Ascending aorta (tissue), 2 donors: ENCODE data around the gene RCN1. TPM values are rescaled to one million over a fixed set of nuclear protein-coding genes. Genes with fewer than 3 reads are reported as not detected.

Experiments
- DNase-seq, 2 donors: peaks; one replicate each; pipeline ENCODE4 v3.0.0-alpha.2; 2019; ENCODE audit warnings: low spot score in 2 of 2
- H3K27ac ChIP-seq, 2 donors: fragments of 200-600 bp; sonication (generic); one replicate each; pipeline ENCODE4 v1.5.1; 2016 to 2017; ENCODE audit warnings: mild to moderate bottlenecking in 1 of 2
- H3K27me3 ChIP-seq: fragments of 200-600 bp; sonication (generic); one replicate; pipeline ENCODE4 v1.5.1; 2017
- H3K36me3 ChIP-seq, 2 donors: fragments of 200-600 bp; sonication (generic); one replicate each; pipeline ENCODE4 v1.5.1; 2016
- H3K4me1 ChIP-seq, 2 donors: fragments of 200-600 bp; sonication (generic); one replicate each; pipeline ENCODE4 v1.5.1; 2016 to 2017; ENCODE audit warnings: mild to moderate bottlenecking in 1 of 2
- H3K4me3 ChIP-seq, 2 donors: fragments of 200-600 bp; sonication (generic); one replicate each; pipeline ENCODE4 v1.5.1; 2016 to 2017; ENCODE audit warnings: mild to moderate bottlenecking in 1 of 2
- H3K9me3 ChIP-seq, 2 donors: fragments of 200-600 bp; sonication (generic); one replicate each; pipeline ENCODE4 v1.5.1; 2016
- intact Hi-C: fragments of 100-400 bp; cut with DNase I; formaldehyde crosslinking; loops from one replicate; pipeline ENCODE4 v1.15.1; 2023
- total RNA-seq: library from RNA; depleted of rRNA; stranded (reverse); fragments of >200 nt; gene quantifications from one replicate; pipeline ENCODE4 v1.1.0, GENCODE V29; 2016
- TF ChIP-seq, protein P1 (sequence below), 3 experiments: fragments of 200-600 bp in 2 of 3; fragments of 450-650 bp in 1 of 3; sonication (generic) in 2 of 3; IDR thresholded peaks; one replicate each; pipeline ENCODE4 v1.5.1; 2016 to 2019; ENCODE audit warnings: antibody characterized with exemption in 3 of 3, mild to moderate bottlenecking in 1 of 3, moderate library complexity in 1 of 3

RCN1 gene
- total RNA-seq, 1 donor from 2014 or later: 85.0 TPM

DNA sequence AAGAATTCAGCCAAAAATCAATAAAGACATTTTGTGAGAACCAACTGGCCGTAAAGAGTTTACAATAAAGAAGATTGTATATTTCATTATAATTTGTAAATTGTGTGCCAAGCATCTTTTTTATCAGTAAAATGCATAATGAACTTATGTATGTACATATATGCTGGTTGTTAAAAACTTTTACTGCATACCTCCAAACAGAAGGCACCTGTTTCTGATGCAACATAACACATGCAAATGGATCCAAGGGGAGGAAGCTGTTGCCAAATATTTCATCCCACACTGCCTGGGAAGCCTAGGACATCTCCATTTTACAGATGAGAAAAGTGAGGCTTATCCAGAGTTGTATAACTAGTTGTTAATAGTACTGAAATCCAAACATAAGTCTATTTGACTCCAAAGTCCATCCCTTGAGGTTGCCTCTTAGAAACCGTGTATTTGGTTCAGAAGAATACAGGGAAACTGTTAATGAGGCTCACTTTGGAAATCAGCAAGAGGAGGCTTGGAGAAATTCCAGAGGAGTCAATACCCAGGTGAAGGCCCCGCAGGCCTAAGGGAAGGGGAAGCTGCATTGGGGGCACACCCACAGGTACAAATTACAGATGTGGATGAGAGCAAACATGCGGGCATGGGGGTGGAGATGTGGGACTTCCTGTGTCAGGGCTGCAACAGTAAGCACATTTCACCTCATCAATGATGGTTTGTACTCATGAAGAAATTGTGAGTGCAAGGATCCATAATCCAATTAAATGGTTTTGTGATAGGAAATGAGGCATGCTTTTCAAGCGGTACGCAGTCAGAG lies 51.1 kb downstream of the RCN1 start:
- no peaks in the 10 kb centered on the region for H3K36me3 ChIP-seq
- no peaks in the 10 kb centered on the region for H3K9me3 ChIP-seq
- H3K27me3 ChIP-seq: no peaks in the 10 kb centered on the region
- TF ChIP-seq, protein P1, sequence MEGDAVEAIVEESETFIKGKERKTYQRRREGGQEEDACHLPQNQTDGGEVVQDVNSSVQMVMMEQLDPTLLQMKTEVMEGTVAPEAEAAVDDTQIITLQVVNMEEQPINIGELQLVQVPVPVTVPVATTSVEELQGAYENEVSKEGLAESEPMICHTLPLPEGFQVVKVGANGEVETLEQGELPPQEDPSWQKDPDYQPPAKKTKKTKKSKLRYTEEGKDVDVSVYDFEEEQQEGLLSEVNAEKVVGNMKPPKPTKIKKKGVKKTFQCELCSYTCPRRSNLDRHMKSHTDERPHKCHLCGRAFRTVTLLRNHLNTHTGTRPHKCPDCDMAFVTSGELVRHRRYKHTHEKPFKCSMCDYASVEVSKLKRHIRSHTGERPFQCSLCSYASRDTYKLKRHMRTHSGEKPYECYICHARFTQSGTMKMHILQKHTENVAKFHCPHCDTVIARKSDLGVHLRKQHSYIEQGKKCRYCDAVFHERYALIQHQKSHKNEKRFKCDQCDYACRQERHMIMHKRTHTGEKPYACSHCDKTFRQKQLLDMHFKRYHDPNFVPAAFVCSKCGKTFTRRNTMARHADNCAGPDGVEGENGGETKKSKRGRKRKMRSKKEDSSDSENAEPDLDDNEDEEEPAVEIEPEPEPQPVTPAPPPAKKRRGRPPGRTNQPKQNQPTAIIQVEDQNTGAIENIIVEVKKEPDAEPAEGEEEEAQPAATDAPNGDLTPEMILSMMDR (IDR thresholded peaks at IDR 0.05): no peak
- intact Hi-C loops: no loop called here
- H3K4me1 ChIP-seq: no peaks in the 10 kb centered on the region
- H3K4me3 ChIP-seq: no peak overlapping the region
- H3K27ac ChIP-seq: no peak overlapping the region
- no peak for DNase-seq

DNA sequence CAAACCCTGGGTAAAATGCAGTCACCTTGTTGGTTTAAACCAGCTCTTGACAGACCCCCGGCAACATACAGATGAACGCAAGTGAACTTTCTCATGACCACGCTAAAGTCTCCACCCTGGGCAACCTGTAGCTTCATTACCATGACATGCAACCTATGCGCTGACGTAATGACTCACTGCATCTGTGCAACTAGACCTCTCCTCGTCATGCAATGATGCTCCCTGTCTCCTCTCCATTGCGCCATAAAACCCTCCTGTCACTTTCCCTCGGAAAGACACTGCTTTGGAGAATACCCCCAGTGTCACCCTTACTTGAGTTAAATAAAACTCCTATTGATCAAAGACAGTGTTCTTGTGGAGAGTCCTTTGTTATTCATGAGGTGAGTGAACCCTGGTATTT lies 52.5 kb downstream of the RCN1 start:
- Histone ChIP-seq H3K9me3 (no peaks in the 10 kb centered on the region), H3K4me1 (no peaks in the 10 kb centered on the region), H3K27ac (no peak overlapping the region), H3K27me3 (no peaks in the 10 kb centered on the region), H3K4me3 (no peak overlapping the region), H3K36me3 (no peaks in the 10 kb centered on the region)
- no peak for DNase-seq
- intact Hi-C loops: no loop called here
- TF ChIP-seq, protein P1 (IDR thresholded peaks at IDR 0.05): no peak

DNA sequence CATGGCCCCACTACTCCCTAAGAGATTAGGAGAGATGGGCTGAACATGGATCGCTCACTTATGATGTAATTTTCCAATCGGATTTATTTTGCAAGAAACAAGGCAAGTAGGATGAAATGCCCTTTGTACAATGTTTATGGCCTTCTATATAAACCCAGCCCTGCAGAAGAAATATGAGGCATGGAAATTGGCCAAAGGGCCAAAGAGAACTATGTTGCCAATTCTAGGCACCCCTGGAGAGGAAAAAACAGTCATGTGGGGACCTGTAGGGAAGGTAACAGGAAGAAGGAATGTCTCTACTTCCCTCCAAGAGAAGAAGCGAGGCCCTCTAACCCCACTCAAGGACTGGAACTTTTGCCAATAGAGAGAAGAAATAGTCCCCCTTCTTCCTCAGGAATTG lies 54.4 kb downstream of the RCN1 start:
- TF ChIP-seq, protein P1 (IDR thresholded peaks at IDR 0.05): no peak
- DNase-seq: no peak
- Histone ChIP-seq H3K9me3 (no peaks in the 10 kb centered on the region), H3K4me1 (no peaks in the 10 kb centered on the region), H3K4me3 (no peak overlapping the region), H3K36me3 (no peaks in the 10 kb centered on the region), H3K27ac (no peak overlapping the region), H3K27me3 (no peaks in the 10 kb centered on the region)
- intact Hi-C loops: no loop called here

DNA sequence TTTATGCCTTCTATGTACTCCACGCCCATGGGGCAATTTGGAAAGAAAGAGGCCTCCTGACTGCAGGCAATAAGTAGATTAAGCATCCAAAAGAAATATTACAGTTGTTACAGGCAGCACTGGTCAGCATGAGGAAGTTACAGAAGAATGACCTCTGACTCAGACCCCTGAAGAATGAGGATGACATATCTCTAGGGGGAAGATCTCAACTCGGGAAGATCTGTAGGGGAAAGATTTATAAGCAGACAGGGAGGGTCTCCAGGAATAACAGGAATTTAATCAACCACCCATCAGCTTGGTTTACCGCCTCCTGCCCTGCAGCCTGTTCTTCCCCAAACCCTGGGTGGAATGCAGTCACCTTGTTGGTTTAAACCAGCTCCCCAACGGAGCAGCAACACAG lies 58.0 kb downstream of the RCN1 start:
- no peaks in the 10 kb centered on the region for H3K27me3 ChIP-seq
- H3K4me1 ChIP-seq: no peaks in the 10 kb centered on the region
- intact Hi-C loops: no loop called here
- no peaks in the 10 kb centered on the region for H3K9me3 ChIP-seq
- H3K27ac ChIP-seq: no peak overlapping the region
- DNase-seq: no peak
- TF ChIP-seq, protein P1 (IDR thresholded peaks at IDR 0.05): no peak
- no peaks in the 10 kb centered on the region for H3K36me3 ChIP-seq
- no peak overlapping the region for H3K4me3 ChIP-seq

DNA sequence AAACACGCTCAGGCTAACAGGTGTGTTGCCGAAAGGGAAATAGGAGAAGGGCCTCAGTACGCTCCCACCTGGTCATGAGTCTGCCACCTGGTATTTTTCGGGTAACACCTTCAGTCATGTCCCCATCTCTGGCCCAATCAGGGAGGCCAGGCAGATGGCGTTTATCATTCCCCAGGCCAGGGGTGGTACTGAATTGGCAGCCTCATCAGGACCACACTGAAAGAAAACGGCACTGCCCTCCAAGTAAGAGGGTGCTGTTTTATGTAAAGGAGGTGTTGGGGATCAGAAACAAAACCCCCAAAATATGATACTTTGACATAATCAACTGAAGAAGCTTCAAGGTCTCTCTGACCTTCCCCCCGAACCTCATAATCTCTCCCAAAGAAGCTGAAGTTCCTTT lies 58.9 kb downstream of the RCN1 start:
- H3K27ac ChIP-seq: no peak overlapping the region
- no peaks in the 10 kb centered on the region for H3K9me3 ChIP-seq
- no peaks in the 10 kb centered on the region for H3K4me1 ChIP-seq
- H3K4me3 ChIP-seq: no peak overlapping the region
- TF ChIP-seq, protein P1 (IDR thresholded peaks at IDR 0.05): no peak
- intact Hi-C loops: no loop called here
- no peak for DNase-seq
- no peaks in the 10 kb centered on the region for H3K36me3 ChIP-seq
- no peaks in the 10 kb centered on the region for H3K27me3 ChIP-seq
